GM18858 (cell line): ENCODE results near the gene HIP1R.
"Not testable (repeated sequence)": the region's sequence is repeated elsewhere in the genome, so short reads cannot be mapped to it uniquely, and the experiment has no call there.

Source experiments
- ATAC-seq: cut with Tn5 transposase; IDR thresholded peaks from one replicate; pipeline ENCODE4 v1.9.1; 2021; ENCODE audit not compliant: unreplicated experiment

Gene HIP1R, protein sequence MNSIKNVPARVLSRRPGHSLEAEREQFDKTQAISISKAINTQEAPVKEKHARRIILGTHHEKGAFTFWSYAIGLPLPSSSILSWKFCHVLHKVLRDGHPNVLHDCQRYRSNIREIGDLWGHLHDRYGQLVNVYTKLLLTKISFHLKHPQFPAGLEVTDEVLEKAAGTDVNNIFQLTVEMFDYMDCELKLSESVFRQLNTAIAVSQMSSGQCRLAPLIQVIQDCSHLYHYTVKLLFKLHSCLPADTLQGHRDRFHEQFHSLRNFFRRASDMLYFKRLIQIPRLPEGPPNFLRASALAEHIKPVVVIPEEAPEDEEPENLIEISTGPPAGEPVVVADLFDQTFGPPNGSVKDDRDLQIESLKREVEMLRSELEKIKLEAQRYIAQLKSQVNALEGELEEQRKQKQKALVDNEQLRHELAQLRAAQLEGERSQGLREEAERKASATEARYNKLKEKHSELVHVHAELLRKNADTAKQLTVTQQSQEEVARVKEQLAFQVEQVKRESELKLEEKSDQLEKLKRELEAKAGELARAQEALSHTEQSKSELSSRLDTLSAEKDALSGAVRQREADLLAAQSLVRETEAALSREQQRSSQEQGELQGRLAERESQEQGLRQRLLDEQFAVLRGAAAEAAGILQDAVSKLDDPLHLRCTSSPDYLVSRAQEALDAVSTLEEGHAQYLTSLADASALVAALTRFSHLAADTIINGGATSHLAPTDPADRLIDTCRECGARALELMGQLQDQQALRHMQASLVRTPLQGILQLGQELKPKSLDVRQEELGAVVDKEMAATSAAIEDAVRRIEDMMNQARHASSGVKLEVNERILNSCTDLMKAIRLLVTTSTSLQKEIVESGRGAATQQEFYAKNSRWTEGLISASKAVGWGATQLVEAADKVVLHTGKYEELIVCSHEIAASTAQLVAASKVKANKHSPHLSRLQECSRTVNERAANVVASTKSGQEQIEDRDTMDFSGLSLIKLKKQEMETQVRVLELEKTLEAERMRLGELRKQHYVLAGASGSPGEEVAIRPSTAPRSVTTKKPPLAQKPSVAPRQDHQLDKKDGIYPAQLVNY

DNA sequence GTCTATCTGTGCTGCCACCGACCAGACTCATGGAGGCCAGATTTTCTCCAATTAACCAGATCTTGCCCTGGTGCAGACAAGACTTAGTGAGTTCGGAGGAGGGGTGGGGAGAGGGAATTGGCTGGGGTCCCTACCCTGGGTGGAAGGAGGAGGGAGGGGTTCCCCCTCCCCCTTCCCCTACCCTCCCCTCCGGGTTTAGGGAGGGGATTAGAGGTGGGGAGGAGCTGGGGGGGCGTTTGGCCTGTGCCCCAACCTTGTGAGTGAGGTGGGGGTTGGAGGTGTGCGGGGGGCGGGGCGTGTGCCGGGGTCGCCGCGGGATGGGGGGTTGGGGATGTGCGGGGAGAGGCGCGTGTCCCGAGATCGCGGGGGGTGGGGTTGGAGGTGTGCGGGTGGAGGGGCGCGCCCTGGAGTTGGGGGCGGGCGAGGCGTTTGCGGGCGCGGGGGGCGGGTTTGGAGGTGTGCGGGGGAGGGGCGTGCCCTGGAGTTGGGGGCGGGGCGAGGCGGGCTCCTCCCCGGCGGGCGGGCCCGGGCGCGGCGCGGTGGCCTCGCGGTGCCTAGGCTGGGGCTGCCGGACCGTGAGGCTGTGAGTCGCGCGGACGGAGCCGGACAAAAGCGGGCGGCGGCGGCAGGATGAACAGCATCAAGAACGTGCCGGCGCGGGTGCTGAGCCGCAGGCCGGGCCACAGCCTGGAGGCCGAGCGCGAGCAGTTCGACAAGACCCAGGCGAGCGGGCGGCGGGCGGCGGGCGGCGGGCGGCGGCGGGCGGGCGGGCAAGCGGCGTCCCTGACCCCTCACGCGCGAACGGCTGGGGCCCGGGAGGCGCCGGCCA, at the start of gene HIP1R:
TSS of gene HIP1R (plus strand) at position 537 of the 829 bp plus-strand sequence. CDS start at position 631, 94 bp downstream.
- ATAC-seq = no peak

DNA sequence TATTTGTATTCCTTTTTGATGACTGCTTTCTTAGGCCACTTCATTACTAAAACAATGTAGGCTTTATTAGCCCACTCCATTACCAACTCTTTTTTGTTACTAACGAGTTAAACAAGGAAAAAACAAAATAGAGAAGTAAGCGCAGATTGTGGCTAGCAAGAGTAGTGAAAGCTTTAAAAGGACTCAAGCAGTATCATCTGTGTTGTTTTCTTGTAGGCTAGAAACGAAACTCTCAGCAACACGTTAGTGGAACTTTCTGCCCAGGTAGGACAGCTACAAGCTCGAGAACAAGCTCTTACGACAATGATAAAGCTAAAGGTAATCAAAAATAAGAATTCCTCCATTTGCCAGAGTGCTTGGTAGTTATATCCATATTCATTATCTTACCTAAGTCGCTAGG, 49.8 kb upstream of the HIP1R start:
- ATAC-seq = no peak

DNA sequence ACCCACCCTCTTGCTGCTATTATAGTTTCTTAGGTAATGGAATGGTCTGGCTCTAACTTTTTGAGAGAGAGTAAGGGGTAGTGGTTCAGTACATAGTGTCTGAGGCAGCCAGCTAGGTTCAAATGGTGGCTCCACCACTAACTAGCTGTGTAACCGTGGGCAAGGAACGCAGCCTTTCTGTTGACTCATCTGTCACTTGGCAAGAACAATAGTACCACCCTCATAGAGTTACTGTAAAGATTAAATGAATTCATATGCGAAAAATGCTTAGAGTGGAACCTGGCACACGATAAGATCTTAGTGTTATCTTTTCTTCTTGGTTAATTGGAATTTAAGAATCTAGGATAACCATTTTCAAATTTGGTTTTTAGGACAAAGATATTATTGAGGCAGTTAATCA, 46.9 kb upstream of the HIP1R start:
- ATAC-seq = no peak

DNA sequence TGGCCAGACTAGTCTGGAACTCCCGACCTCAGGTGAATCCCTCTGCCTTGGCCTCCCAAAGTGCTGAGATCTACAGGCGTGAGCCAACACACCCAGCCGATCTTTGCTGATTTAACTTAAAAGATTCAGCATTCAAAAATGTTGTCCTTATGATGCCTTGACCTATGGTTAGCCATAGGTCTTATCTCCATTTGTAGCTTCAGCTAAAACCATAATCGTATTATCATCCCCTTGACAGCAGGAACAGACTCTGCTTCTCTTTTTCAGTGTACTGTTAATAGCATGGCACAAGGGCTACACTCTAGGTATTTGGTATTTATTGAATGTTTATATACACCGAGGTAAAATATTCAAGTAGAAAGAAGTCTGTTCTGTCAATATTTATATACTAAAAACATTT, 45.6 kb upstream of the HIP1R start:
- no peak for ATAC-seq

DNA sequence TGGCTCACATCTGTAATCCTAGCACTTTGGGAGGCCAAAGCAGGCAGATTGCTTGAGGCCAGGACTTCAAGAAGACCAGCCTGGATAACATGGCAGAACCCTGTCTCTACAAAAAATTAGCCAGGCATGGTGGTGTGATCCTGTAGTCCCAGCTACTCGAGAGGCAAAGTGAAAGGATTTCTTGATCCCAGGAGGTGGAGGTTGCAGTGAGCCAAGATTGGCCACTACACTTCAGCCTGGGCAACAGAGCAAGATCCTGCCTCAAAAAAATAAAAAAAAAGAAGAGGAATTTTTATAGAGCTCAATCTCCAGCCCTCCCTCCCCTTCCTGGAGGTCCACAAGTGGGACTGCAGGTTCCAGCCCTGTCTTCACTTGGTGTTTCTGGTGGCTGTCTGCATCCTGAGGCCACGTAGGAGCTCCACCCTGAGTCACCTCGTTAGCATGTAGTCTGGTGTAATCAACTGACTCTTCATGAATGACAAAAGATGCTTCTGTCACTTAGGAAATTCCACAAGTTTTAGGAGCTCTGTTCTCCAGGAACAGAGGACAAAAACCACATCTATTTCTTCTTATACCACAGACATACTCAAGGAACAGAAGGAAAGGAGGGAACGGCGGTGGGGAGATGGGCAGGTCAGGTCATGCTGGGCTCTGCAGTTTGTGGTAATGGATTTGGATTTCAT, 44.7 kb upstream of the HIP1R start:
- no peak for ATAC-seq

DNA sequence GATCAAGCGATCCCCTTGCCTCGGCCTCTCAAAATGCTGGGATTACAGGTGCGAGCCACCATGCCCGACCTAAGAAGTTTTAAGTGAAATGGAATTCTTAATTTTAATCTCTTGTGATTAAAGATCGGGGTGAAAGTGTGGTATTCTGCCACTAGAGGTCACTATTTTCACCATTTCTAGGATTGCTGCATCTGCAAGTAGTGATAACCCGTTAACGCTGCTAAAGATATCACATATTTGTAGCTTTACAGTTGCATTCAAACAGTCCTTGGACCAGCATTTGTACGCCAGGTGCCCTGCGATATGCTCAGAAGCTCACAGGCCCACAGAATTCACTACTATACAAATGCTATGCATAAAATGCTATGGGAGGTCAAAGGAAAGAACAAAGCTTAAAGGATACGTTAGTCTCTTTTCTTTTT, 41.6 kb upstream of the HIP1R start:
- ATAC-seq = no peak

DNA sequence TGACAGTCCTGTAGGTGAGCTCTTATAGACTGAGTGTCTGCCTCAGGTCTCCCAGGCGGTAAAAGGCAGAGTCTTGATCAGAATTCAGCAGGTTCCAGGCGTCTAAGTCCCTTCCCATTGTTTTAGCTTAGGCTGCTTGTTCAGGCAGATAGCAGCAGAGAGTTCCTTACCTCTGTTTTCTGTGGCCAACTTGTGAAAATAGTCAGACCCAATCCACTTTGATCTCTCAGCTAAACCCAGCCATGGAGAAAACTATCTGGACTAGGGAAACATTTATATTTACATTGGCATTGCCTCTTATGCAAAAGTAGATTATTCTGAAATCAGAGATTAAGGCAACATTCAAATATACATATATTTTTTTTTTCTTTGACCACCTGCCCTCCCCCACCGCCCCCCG, 39.5 kb upstream of the HIP1R start:
- no peak for ATAC-seq

DNA sequence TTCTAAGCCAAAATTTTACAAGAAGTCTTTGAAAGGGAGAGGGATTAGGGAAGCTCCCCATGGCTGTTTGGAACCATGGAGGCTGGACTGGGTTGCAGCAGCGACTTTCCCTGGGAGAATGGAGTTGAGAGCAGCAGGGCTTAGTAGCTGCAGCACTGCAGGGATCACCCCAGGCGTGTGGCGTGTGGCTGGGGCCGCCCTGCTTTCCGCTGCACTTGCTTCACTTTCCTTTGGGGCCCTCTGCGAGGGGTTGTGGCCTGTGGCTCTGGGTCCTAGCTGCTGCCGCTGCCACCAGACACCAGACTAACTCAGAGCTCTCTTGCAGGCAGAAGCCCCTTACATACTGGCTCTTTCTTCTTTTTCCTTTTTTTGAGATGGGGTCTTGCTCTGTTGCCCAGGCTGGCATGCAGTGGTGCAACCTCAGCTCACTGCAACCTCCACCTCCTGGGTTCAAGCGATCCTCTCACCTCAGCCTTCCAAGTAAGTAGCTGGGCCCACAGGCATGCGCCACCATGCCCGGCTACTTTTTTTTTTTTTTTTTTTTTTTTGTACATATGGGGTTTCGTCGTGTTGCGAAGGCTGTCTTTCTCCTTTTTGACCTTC, 35.5 kb upstream of the HIP1R start:
- ATAC-seq = no peak

DNA sequence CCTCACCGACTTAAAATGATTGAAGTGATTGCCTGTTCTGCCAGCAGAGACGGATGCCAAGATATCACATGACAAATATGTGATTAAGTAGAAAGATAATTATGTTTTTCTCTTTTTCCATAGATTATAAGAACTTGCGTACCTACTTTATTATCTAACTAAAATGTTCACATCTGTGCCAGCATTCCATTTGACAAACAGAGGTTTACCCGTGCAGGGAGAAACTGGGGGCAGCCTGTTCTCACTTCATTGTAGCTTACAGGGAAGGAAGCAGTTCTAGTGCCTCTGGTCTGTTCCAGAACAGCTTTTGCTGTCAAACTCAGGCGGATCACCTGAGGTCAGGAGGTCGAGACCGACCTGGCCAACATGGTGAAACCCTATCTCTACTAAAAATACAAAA, 31.3 kb upstream of the HIP1R start:
- no peak for ATAC-seq

DNA sequence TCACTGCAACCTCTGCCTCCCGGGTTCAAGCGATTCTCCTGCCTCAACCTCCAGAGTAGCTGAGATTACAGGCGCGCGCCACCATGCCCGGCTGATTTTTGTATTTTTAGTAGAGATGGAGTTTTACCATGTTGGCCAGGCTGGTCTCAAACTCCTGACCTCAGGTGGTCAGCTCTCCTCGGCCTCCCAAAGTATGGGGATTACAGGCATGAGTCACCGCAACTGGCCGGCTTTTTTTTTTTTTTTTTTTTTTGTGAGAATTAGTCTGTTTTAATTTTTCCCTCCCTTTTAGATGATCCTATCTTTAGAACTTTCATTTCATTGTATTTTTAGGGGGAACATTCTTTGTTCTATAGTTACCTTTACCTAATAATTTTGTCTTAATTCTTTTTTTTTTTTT, 30.3 kb upstream of the HIP1R start:
- ATAC-seq = not testable (repeated sequence)

DNA sequence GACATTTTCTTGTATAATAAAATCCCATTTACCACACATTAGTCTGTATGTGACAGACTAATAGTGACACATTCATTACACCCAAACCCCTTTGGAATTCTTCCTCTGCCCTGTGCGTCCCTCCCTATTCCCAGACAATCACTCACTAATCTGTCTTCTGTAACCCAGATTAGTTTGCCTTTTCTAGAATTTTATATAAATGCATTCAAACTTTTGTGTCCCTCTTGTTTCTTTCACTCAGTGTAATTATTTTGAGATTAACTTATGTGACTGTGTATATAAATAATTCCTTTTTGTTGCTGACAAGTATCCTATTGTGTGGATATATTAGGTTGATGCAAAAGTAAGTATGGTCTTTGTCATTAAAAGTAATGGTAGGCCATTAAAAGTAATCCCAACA, 27.6 kb upstream of the HIP1R start:
- ATAC-seq = no peak

DNA sequence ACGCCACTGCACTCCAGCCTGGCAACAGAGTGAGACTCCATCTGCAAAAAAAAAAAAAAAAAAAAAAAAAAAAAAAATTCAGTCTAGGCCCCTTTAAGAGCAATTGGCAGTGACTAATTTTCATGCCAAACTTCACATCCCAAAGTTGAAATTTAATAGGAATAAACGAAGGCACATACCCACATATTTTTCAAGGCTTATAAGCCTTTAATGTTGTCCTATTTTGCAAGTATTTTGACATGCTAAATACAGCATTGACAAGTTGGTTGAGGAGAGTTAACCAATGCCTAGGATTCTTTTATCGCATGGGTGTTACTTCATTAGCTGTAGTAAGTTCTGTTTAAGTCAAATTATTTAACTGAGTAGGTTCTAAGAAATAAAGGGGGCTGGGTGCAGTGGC, 23.5 kb upstream of the HIP1R start:
- no peak for ATAC-seq

DNA sequence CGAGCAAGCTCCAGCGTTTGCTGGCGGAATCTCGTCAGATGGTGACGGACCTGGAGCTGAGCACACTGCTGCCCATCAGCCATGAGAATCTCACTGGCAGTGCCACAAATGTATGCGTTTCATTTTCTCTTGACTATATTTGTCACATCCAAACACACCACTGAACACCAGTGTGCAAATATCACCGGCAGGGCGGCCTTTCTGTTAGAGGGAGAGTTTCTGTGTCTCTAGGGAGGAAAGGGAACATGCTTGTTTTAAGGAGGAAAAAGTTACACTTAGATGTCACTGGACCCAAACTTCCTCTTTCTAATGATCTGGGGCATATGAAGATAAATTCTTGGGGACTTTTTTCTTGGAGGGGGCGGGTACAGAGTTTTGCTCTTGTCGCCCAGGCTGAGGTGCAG, 21.9 kb upstream of the HIP1R start:
- ATAC-seq = no peak

DNA sequence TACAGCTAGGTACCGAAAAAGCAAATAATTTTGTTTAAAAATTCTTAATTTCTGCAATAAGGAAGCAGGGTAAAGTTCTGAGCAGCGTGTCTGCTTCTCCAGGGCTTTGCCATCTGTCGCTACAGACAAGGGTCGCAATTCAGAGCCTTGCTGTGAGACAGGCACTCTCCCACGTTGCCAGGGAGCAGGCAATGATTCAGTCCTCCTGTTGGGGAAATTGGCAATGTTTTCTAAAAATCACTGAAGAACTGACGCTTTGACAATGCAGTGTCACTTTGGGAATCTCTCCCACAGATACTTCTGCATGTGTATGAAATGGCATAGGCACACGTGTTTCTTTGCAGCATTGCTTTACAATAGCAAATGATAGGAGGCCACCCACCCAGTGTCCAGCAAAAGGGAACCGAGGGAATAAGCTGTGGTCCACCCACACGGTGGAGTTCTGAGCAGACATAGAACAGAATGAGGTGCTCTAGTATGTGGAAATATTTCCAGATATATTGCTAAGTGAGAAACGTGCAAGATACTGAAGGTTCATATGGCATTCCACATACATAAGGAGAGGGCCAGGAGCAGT, 16.0 kb upstream of the HIP1R start:
- ATAC-seq = no peak

DNA sequence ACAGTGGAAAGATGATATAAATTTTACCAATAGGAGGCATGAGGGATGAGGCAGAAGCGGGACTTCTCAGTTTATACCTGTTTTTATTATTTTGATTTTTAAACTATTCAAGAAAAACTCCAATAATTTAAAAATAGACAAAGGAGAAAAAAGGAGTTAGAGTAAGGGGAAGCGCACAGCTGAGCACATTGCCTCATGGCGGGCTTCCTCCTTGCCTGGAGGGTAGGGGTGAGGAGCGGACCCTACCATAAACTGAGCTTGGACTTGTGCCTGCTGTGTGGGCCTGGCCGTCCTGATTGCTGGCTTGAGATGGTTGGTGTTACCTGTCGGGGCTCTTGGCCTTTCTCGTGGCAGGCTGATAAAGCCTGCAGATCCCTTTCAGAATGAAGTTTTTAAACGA, 15.1 kb upstream of the HIP1R start:
- no peak for ATAC-seq

DNA sequence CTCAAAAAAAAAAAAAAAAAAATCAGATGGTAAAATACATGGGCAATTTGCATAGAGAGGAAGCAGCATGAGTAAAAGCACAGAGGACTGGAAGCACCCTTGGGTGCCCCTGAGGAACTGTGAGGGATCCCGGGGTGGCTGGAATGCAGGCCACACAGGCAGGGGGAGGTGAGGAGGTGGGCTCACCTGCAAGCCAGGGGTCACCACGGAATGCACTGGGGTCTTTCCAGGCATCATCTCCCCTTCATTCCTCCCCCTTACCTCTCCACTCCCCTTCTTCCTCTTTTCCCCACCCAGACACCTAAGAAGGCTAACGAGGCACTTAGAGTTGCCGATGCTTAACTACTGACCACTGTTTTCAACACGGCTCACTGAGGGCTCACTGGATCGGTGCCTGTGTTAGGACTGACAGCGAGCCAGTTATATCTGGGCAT, 14.4 kb upstream of the HIP1R start:
- no peak for ATAC-seq

DNA sequence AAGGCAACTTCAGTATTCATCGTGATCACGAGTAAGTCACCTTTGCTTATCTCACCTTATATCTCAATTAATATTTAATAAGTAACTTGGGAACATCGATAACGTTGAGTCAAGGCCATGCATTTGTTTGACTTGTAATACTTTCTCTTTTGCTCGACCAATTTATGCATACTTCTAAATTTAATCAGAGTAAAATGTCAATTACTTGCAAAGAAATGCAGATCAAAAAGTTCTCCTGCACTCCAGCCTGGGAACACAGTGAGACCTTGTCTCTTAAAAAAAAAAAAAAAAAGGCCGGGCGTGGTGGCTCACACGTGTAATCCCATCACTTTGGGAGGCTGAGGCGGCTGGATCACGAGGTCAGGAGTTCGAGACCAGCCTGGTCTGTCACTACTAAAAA, 11.8 kb upstream of the HIP1R start:
- ATAC-seq = no peak

DNA sequence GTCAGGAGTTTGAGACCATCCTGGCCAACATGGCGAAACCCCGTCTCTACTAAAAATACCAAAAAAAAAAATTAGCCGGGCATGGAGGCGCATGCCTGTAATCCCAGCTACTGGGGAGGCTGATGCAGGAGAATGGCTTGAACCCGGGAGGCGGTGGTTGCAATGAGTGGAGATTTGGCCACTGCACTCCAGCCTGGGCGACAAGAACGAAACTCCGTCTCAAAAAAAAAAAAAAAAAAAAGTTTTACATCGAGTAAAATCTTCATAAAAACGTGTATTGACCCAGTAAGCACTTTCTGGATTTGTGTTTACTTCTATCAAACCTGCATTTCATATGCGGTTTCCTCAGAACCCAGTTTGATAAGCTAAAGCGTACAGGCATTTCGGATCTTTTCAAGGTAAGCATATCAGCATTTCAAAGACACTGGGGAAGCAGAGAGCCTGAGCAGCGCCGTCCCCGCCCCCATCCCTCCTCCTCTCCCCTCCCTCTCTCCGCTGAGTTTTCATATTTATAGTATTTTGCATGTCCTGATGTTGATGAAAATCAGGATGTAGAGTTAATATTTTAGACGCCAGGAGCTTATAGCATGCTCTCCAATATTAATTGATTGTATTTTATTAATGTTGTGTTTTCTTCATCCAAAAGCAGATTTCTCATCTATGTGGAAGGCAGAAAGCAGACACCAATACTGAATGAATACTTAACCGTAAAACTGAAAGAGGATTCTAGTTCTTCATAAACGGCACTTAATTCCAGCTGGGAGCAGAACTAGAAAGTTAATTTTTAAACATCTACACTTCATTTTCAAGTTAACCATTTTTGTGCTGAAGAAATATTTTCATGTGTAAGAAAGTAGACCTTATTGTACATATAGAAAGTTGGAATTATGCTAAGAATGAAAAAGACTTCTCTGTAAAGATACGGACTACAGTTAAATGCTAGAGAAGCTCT, 9.2 kb upstream of the HIP1R start:
- no peak for ATAC-seq
